Measurements from ENCODE around the gene C16orf92. TPM values are rescaled to one million over a fixed set of nuclear protein-coding genes. Genes with fewer than 3 reads are reported as not detected.

The C16orf92 gene
- total and polyA plus RNA-seq, 2 experiments from 2014 or later: 0.34 TPM; not detected in 1

DNA sequence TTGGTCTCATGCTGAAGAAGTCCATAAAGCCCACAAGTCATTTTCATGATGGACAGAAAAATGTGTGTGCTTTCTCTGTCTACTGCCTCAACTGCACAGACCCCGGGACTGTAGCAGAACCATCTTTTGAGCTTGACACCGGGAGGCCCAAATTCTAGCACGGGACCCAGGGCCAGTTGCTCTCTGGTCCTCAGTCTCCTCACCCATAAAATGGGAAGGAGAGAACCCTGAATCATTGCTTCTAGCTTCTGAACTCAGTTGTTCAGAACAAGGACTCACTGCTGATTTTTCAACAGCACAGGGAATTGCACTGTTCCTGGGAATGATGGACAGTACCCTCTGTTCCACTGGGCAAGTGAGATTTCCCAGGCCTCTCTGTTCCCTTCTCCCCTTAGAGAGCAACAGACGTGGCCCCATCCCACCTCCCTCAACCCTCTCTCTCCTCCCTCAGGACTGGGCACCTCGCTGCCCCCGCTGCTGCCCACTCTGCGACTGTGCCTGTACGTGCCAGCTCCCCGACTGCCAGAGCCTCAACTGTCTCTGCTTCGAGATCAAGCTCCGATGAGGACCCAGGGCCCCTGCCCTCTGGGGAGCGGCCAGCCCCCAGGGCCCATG lies 40.4 kb downstream of the C16orf92 start:
- H3K4me3 Mint-ChIP-seq: peak overlapping the region; percentile 96
- ATAC-seq (no peak), DNase-seq (ENCODE audit: low spot score) (no peak)
- H3K27ac Mint-ChIP-seq: no peak overlapping the region
- Histone ChIP-seq H4K20me1 (replicated peaks; ENCODE audit: insufficient read depth) (peaks cover 19% of the 10 kb centered on the region; the same call in 1 of the 2 replicates), H3K27ac (ENCODE audit: low read depth) (0 out of 2 replicates have a peak overlapping the region, but pooled peaks have one; percentile 96), H3K4me1 (ENCODE audit: insufficient read depth) (peaks cover 11% of the 10 kb centered on the region), H3K4me3 (peak overlapping the region; percentile 97), H2AFZ (peak overlapping the region; percentile 84), H3K4me2 (peak overlapping the region; percentile 99), H3K79me2 (replicated peaks; ENCODE audit: insufficient read depth) (peaks cover 27% of the 10 kb centered on the region), H3K36me3 (ENCODE audit: insufficient read depth) (peaks cover 8% of the 10 kb centered on the region), H3K27me3 (ENCODE audit: insufficient read depth) (no peaks in the 10 kb centered on the region), H3F3A (replicated peaks; ENCODE audit: low read depth) (peaks cover 30% of the 10 kb centered on the region), H3K9me2 (ENCODE audit: insufficient read depth) (no peaks in the 10 kb centered on the region)
- peaks cover 23% of the 10 kb centered on the region for H3K36me3 Mint-ChIP-seq (ENCODE audit: low read depth)
- no peaks in the 10 kb centered on the region; the same call in 2 of the 3 replicates for H3K9me3 Mint-ChIP-seq
- TF ChIP-seq EZH2 (IDR thresholded peaks at IDR 0.05; ENCODE audit: low read depth, unreplicated experiment): no peak
- no peak for TF ChIP-seq JUNB (IDR thresholded peaks at IDR 0.05; ENCODE audit: unreplicated experiment)
- TF ChIP-seq, protein P1, sequence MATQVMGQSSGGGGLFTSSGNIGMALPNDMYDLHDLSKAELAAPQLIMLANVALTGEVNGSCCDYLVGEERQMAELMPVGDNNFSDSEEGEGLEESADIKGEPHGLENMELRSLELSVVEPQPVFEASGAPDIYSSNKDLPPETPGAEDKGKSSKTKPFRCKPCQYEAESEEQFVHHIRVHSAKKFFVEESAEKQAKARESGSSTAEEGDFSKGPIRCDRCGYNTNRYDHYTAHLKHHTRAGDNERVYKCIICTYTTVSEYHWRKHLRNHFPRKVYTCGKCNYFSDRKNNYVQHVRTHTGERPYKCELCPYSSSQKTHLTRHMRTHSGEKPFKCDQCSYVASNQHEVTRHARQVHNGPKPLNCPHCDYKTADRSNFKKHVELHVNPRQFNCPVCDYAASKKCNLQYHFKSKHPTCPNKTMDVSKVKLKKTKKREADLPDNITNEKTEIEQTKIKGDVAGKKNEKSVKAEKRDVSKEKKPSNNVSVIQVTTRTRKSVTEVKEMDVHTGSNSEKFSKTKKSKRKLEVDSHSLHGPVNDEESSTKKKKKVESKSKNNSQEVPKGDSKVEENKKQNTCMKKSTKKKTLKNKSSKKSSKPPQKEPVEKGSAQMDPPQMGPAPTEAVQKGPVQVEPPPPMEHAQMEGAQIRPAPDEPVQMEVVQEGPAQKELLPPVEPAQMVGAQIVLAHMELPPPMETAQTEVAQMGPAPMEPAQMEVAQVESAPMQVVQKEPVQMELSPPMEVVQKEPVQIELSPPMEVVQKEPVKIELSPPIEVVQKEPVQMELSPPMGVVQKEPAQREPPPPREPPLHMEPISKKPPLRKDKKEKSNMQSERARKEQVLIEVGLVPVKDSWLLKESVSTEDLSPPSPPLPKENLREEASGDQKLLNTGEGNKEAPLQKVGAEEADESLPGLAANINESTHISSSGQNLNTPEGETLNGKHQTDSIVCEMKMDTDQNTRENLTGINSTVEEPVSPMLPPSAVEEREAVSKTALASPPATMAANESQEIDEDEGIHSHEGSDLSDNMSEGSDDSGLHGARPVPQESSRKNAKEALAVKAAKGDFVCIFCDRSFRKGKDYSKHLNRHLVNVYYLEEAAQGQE (IDR thresholded peaks at IDR 0.05; ENCODE audit: unreplicated experiment): no peak
- TF ChIP-seq ZNF331 (CRISPR knock-in tag; IDR thresholded peaks at IDR 0.05; ENCODE audit: low read depth): no peak
- no peak for TF ChIP-seq EZH2phosphoT487 (IDR thresholded peaks at IDR 0.05; ENCODE audit: unreplicated experiment)
- TF ChIP-seq CTCF (conservative IDR thresholded peaks at IDR 0.05; ENCODE audit: low read depth in 2 of 2): no peak
- TF ChIP-seq NANOG (IDR thresholded peaks at IDR 0.05; ENCODE audit: borderline replicate concordance): no peak
- TF ChIP-seq, protein P2, sequence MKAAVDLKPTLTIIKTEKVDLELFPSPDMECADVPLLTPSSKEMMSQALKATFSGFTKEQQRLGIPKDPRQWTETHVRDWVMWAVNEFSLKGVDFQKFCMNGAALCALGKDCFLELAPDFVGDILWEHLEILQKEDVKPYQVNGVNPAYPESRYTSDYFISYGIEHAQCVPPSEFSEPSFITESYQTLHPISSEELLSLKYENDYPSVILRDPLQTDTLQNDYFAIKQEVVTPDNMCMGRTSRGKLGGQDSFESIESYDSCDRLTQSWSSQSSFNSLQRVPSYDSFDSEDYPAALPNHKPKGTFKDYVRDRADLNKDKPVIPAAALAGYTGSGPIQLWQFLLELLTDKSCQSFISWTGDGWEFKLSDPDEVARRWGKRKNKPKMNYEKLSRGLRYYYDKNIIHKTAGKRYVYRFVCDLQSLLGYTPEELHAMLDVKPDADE (IDR thresholded peaks at IDR 0.05): no peak
- no peak for TF ChIP-seq ZNF114 (CRISPR knock-in tag; IDR thresholded peaks at IDR 0.05)
- no peak for TF ChIP-seq STAT1 (IDR thresholded peaks at IDR 0.05; ENCODE audit: unreplicated experiment)
- no peak for TF ChIP-seq POLR2AphosphoS5 (IDR thresholded peaks at IDR 0.05; ENCODE audit: low read depth)
- peaks cover 23% of the 10 kb centered on the region for H3K4me1 Mint-ChIP-seq
- peaks cover 24% of the 10 kb centered on the region for H3K27me3 Mint-ChIP-seq (ENCODE audit: insufficient read depth, low read depth, poor library complexity)
